Ishikawa (cell line): ENCODE measurements around the gene PRKCH.

Experiments
- CEBPB ChIP-seq: IDR thresholded peaks from 2 replicates; pipeline ENCODE4 v1.6.1; 2012
- CREB1 ChIP-seq: IDR thresholded peaks from 2 replicates; pipeline ENCODE4 v1.6.1; 2012; ENCODE audit warnings: low read depth
- EGR1 ChIP-seq: IDR thresholded peaks from 2 replicates; pipeline ENCODE4 v1.6.1; 2012
- EP300 ChIP-seq: IDR thresholded peaks from 2 replicates; pipeline ENCODE4 v1.6.1; 2012; ENCODE audit warnings: borderline replicate concordance
- FOXM1 ChIP-seq: IDR thresholded peaks from 2 replicates; pipeline ENCODE4 v1.6.1; 2012; ENCODE audit warnings: low read depth, borderline replicate concordance
- NFIC ChIP-seq: IDR thresholded peaks from 2 replicates; pipeline ENCODE4 v1.6.1; 2012
- RAD21 ChIP-seq: IDR thresholded peaks from 2 replicates; pipeline ENCODE4 v1.6.1; 2012; ENCODE audit warnings: low read depth
- TAF1 ChIP-seq: IDR thresholded peaks from 2 replicates; pipeline ENCODE4 v1.6.1; 2012; ENCODE audit warnings: low read depth, mild to moderate bottlenecking
- TCF12 ChIP-seq: IDR thresholded peaks from 2 replicates; pipeline ENCODE4 v1.6.1; 2012; ENCODE audit warnings: low read depth
- TEAD4 ChIP-seq: IDR thresholded peaks from 2 replicates; pipeline ENCODE4 v1.6.1; 2012
- USF1 ChIP-seq: IDR thresholded peaks from 2 replicates; pipeline ENCODE4 v1.6.1; 2012
- YY1 ChIP-seq: IDR thresholded peaks from 2 replicates; pipeline ENCODE4 v1.6.1; 2012; ENCODE audit warnings: low read depth
- ZBTB7A ChIP-seq: IDR thresholded peaks from 2 replicates; pipeline ENCODE4 v1.6.1; 2012; ENCODE audit warnings: low read depth
- TF ChIP-seq, protein P1 (sequence below): IDR thresholded peaks from 2 replicates; pipeline ENCODE4 v1.6.1; 2012; ENCODE audit warnings: low read depth, mild to moderate bottlenecking
- TF ChIP-seq, protein P2 (sequence below): IDR thresholded peaks from 2 replicates; pipeline ENCODE4 v1.6.1; 2012

The PRKCH gene

GRCh38 chr14:61557262-61557661 lies 235.9 kb downstream of the PRKCH start:
- TF ChIP-seq CEBPB, result no peak
- TF ChIP-seq CREB1, result no peak
- TF ChIP-seq TCF12, result no peak
- TF ChIP-seq FOXM1, result no peak
- TF ChIP-seq TAF1, result no peak
- TF ChIP-seq USF1, result no peak
- TF ChIP-seq, protein P1, sequence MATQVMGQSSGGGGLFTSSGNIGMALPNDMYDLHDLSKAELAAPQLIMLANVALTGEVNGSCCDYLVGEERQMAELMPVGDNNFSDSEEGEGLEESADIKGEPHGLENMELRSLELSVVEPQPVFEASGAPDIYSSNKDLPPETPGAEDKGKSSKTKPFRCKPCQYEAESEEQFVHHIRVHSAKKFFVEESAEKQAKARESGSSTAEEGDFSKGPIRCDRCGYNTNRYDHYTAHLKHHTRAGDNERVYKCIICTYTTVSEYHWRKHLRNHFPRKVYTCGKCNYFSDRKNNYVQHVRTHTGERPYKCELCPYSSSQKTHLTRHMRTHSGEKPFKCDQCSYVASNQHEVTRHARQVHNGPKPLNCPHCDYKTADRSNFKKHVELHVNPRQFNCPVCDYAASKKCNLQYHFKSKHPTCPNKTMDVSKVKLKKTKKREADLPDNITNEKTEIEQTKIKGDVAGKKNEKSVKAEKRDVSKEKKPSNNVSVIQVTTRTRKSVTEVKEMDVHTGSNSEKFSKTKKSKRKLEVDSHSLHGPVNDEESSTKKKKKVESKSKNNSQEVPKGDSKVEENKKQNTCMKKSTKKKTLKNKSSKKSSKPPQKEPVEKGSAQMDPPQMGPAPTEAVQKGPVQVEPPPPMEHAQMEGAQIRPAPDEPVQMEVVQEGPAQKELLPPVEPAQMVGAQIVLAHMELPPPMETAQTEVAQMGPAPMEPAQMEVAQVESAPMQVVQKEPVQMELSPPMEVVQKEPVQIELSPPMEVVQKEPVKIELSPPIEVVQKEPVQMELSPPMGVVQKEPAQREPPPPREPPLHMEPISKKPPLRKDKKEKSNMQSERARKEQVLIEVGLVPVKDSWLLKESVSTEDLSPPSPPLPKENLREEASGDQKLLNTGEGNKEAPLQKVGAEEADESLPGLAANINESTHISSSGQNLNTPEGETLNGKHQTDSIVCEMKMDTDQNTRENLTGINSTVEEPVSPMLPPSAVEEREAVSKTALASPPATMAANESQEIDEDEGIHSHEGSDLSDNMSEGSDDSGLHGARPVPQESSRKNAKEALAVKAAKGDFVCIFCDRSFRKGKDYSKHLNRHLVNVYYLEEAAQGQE, result no peak
- TF ChIP-seq TEAD4, result no peak
- no peak for TF ChIP-seq ZBTB7A
- no peak for TF ChIP-seq NFIC
- TF ChIP-seq, protein P2, sequence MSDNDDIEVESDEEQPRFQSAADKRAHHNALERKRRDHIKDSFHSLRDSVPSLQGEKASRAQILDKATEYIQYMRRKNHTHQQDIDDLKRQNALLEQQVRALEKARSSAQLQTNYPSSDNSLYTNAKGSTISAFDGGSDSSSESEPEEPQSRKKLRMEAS, result no peak

GRCh38 chr14:61557854-61558253 lies 236.5 kb downstream of the PRKCH start:
- no peak for TF ChIP-seq USF1
- TF ChIP-seq NFIC, result no peak
- TF ChIP-seq TAF1, result no peak
- TF ChIP-seq YY1, result no peak
- no peak for TF ChIP-seq ZBTB7A
- TF ChIP-seq TEAD4, result no peak
- TF ChIP-seq, protein P2, result no peak
- TF ChIP-seq EP300, result no peak

GRCh38 chr14:61558271-61558670 lies 236.9 kb downstream of the PRKCH start:
- TF ChIP-seq EP300 (peak; percentile 98), USF1 (peak; percentile 70), FOXM1 (peak; percentile 86), EGR1 (no peak; the same call in 1 of the 2 replicates), TCF12 (peak; percentile 97), ZBTB7A (no peak; the same call in 1 of the 2 replicates), CEBPB (peak; percentile 70), YY1 (no peak), TEAD4 (peak; percentile 92), NFIC (peak; percentile 100), CREB1 (no peak), RAD21 (peak; percentile 37; the same call in 1 of the 2 replicates), TAF1 (no peak)
- TF ChIP-seq, protein P1, result no peak
- TF ChIP-seq, protein P2, result peak; percentile 71

DNA sequence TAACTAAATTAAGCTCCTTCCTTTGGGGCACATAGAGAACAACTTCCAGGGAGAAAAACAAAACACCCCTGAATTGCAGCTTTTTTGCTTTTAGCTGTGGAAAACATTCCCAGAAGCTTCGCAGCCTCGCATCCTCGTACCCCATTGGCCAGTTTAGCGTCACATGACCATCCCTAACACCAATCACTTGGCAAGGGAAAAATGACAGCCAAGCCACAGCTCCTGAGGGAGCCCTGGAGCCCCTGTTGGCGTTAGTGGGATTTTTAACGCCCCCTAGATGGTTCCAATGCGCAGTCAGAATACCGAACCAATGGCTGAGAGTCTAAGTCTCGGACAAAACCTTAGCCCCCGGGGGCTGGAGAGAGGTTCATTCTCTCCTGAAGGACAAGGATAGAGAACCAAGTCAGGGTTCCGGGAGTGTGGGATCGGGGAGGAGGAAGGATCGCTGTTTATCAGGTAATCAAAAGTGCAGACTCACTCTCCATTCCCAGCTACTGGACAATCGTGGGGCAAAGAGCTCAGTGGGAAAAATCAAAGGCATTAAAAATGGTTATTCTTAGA lies 238.3 kb downstream of the PRKCH start:
- no peak for TF ChIP-seq CREB1
- peak; percentile 87 for TF ChIP-seq USF1

GRCh38 chr14:61560323-61560722 lies 238.9 kb downstream of the PRKCH start:
- TF ChIP-seq NFIC, result no peak
- TF ChIP-seq FOXM1, result no peak
- no peak for TF ChIP-seq EGR1
- TF ChIP-seq ZBTB7A, result no peak
- TF ChIP-seq EP300, result no peak
- no peak for TF ChIP-seq TCF12
- TF ChIP-seq, protein P1, result no peak
- no peak for TF ChIP-seq CEBPB
- TF ChIP-seq TEAD4, result no peak
- no peak for TF ChIP-seq CREB1
- TF ChIP-seq TAF1, result no peak
- TF ChIP-seq, protein P2, result no peak
- no peak for TF ChIP-seq RAD21
